ENCODE measurements around the gene SP7. TPM values are rescaled to one million over a fixed set of nuclear protein-coding genes. Genes with fewer than 3 reads are reported as not detected.
"Not testable (repeated sequence)": the region's sequence is repeated elsewhere in the genome, so short reads cannot be mapped to it uniquely, and the experiment has no call there.

SP7 gene
- total RNA-seq, 1 donor from 2014 or later = not detected

DNA sequence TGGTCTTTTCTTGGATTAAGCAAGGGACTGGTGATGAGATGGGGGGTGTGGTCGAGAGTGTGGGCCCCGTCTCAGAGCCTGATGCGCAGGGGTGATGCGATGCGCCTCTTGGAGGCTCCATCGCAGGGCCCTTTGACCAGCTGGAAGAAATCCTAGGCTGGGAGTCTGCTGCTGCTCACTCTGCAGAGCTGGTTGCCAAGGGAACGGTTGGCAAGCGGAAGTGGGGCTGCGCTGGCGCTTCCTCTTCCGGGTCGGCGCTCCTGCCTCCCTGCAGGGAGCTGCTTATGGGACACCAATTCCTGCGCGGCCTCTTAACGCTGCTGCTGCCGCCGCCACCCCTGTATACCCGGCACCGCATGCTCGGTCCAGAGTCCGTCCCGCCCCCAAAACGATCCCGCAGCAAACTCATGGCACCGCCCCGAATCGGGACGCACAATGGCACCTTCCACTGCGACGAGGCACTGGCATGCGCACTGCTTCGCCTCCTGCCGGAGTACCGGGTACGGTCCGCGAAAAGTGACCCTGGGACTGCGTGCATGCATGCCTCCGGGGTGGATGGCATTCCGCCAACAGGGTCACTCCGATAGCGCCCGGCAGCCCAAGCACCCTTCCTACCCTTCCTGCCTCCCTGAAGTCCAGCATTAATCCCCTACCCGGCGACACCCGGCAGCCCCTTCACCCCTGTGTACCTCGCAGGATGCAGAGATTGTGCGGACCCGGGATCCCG lies 36.5 kb downstream of the SP7 start, which contains the start of gene MYG1:
Gene MYG1, plus strand, starts transcription at position 242 of the 727 bp plus-strand sequence. Its CDS starts 43 bp downstream, at position 285.
- ChIA-PET POLR2A (interaction anchor here (0.7 to 8.5 kb wide), 14 partner anchors 9 to 220 kb away, joined by 3 to 114 read pairs (median 4); partner anchors contain the start of genes AAAS, CSAD, ESPL1 and SPRYD3), CTCF (interaction anchor here (0.7 to 5.5 kb wide), 8 partner anchors 22 to 140 kb away, joined by 3 to 37 read pairs (median 8); partner anchors contain the start of gene AAAS)
- H3K4me3 Mint-ChIP-seq = peak within 1 kb of the TSS; percentile 100
- peak within 1 kb of the TSS; percentile 95 for H3K27ac Mint-ChIP-seq
- H3K9me3 Mint-ChIP-seq = no peaks in the 10 kb centered on the region
- peaks cover 70% of the 10 kb centered on the region for H3K36me3 Mint-ChIP-seq (ENCODE audit: low read depth)
- TF ChIP-seq, protein P1, sequence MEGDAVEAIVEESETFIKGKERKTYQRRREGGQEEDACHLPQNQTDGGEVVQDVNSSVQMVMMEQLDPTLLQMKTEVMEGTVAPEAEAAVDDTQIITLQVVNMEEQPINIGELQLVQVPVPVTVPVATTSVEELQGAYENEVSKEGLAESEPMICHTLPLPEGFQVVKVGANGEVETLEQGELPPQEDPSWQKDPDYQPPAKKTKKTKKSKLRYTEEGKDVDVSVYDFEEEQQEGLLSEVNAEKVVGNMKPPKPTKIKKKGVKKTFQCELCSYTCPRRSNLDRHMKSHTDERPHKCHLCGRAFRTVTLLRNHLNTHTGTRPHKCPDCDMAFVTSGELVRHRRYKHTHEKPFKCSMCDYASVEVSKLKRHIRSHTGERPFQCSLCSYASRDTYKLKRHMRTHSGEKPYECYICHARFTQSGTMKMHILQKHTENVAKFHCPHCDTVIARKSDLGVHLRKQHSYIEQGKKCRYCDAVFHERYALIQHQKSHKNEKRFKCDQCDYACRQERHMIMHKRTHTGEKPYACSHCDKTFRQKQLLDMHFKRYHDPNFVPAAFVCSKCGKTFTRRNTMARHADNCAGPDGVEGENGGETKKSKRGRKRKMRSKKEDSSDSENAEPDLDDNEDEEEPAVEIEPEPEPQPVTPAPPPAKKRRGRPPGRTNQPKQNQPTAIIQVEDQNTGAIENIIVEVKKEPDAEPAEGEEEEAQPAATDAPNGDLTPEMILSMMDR (IDR thresholded peaks at IDR 0.05) = no peak
- H3K4me1 Mint-ChIP-seq = peaks cover 68% of the 10 kb centered on the region
- DNase-seq (peak; percentile 77), ATAC-seq (ENCODE audit: low read depth) (peak; percentile 56)
- H3K27me3 Mint-ChIP-seq = no peaks in the 10 kb centered on the region
- intact Hi-C loops (cut with micrococcal nuclease) = loop anchor here (1.0 kb wide), 5 partner anchors 22 to 153 kb away; partner anchors contain the start of genes AAAS, CSAD, ESPL1 and PCBP2

DNA sequence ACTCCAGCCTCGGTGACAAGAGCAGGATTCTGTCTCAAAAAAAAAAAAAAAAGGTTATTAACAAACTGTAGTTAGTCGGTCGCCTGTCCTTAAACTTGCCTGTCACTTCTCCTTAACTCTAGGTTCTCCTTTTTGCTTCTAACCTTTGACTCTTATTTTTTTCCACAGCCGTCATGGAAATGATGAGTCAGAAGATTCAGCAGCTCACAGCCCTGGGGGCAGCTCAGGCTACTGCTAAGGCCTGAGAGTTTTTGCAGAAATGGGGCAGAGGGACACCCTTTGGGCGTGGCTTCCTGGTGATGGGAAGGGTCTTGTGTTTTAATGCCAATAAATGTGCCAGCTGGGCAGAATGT lies 37.1 kb downstream of the SP7 start:
- DNase-seq = no peak
- Mint-ChIP-seq H3K4me1 (peaks cover 68% of the 10 kb centered on the region), H3K27me3 (no peaks in the 10 kb centered on the region), H3K27ac (peak overlapping the region; percentile 95), H3K9me3 (no peaks in the 10 kb centered on the region), H3K36me3 (ENCODE audit: low read depth) (peaks cover 67% of the 10 kb centered on the region), H3K4me3 (peak overlapping the region; percentile 100)
- ChIA-PET CTCF (interaction anchor here (0.7 to 5.5 kb wide), 8 partner anchors 22 to 139 kb away, joined by 3 to 37 read pairs (median 8); partner anchors contain the start of gene AAAS), POLR2A (interaction anchor here (0.7 to 8.5 kb wide), 14 partner anchors 9 to 220 kb away, joined by 3 to 114 read pairs (median 4); partner anchors contain the start of genes AAAS, CSAD, ESPL1 and SPRYD3)
- TF ChIP-seq, protein P1 (IDR thresholded peaks at IDR 0.05) = no peak
- peak; percentile 19 for ATAC-seq (ENCODE audit: low read depth)
- intact Hi-C loops (cut with micrococcal nuclease) = loop anchor here (1.0 kb wide), 5 partner anchors 22 to 153 kb away; partner anchors contain the start of genes AAAS, CSAD, ESPL1 and PCBP2

DNA sequence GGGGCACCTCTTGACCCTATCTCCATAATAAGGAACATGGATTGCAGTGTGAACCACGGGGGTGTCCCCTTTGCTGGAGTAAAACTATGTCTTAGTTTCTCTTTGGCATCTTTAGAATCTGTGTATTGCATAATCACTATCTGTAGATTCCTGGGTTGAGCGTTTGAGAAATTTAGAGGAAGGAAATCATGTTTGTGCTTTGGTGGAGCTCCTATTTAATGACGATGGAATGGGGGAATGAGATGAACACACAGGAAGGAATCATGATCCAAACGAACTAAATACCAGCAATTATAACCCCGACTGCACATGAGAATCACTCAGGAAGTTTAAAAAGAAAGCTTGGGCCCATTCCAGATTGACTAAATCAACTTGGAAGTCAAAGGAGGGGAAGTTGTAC lies 38.0 kb downstream of the SP7 start:
- Mint-ChIP-seq H3K36me3 (ENCODE audit: low read depth) (peaks cover 61% of the 10 kb centered on the region), H3K4me3 (peak overlapping the region; percentile 44), H3K4me1 (peaks cover 68% of the 10 kb centered on the region), H3K27ac (peak overlapping the region; percentile 63), H3K9me3 (no peaks in the 10 kb centered on the region), H3K27me3 (no peaks in the 10 kb centered on the region)
- ChIA-PET CTCF (interaction anchor here (0.7 to 5.5 kb wide), 2 partner anchors 23 to 83 kb away, joined by 3 to 37 read pairs; partner anchors contain the start of gene AAAS), POLR2A (interaction anchor here (0.6 to 8.5 kb wide), 5 partner anchors 25 to 138 kb away, joined by 3 to 114 read pairs (median 5); partner anchors contain the start of gene AAAS)
- ATAC-seq (ENCODE audit: low read depth) (no peak), DNase-seq (no peak)
- TF ChIP-seq, protein P1 (IDR thresholded peaks at IDR 0.05) = no peak
- intact Hi-C loops (cut with micrococcal nuclease) = no loop called here

DNA sequence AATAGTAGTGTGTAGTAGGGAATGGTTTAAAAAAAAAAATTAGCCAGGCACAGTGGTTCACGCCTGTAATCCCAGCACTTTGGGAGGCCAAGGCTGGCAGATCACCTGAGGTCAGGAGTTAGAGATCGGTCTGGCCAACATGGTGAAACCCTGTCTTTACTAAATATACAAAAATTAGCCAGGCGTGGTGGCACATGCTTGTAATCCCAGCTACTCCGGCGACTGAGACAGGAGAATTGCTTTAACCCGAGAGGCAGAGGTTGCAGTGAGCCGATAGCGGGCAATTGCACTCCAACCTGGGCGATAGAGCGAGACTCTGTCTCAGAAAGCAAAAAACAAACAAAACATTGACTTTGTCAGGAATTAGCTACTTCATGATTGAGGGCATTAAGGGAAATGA lies 39.0 kb downstream of the SP7 start:
- DNase-seq; H3K27ac Mint-ChIP-seq; intact Hi-C loops (cut with micrococcal nuclease); H3K9me3 Mint-ChIP-seq; ATAC-seq (ENCODE audit: low read depth); H3K27me3 Mint-ChIP-seq: not testable (repeated sequence)
- CTCF ChIA-PET = interaction anchor here (5.5 kb wide), 1 partner anchor 24 kb away, joined by 37 read pairs; the partner anchor contains the start of gene AAAS
- Mint-ChIP-seq H3K36me3 (ENCODE audit: low read depth) (peaks cover 51% of the 10 kb centered on the region), H3K4me3 (peak overlapping the region; percentile 99), H3K4me1 (peaks cover 61% of the 10 kb centered on the region)
- POLR2A ChIA-PET = interaction anchor here (0.6 to 8.5 kb wide), 3 partner anchors 26 to 180 kb away, joined by 3 to 114 read pairs (median 6); partner anchors contain the start of gene AAAS

DNA sequence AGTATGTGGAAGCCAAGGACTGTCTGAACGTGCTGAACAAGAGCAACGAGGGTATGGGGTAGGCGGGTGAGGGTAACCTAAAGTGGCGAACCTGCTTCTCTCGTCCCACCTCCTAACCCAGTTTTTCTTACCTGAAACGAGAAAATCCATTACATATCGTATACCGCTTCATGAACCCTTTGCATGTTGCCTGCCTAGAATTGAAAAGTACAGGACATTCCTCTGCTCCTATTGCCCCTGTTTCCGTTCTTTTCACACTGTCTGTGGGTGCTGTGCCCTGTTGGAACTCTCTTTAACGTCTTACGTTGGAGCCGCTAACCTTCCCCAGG lies 40.3 kb downstream of the SP7 start:
- Mint-ChIP-seq H3K4me1 (peaks cover 53% of the 10 kb centered on the region), H3K9me3 (no peaks in the 10 kb centered on the region), H3K36me3 (ENCODE audit: low read depth) (peaks cover 41% of the 10 kb centered on the region), H3K4me3 (peak overlapping the region; percentile 99), H3K27ac (peak overlapping the region; percentile 97), H3K27me3 (no peaks in the 10 kb centered on the region)
- intact Hi-C loops (cut with micrococcal nuclease) = loop anchor here (1.0 to 2.0 kb wide), 8 partner anchors 25 to 290 kb away; partner anchors contain the start of genes AAAS, CSAD, EIF4B and ESPL1
- CTCF ChIA-PET = interaction anchor here (0.9 to 14.7 kb wide), 7 partner anchors 9 to 117 kb away, joined by 3 to 298 read pairs (median 5); partner anchors contain the start of genes AAAS, ESPL1 and ITGB7
- peak; percentile 1 for ATAC-seq (ENCODE audit: low read depth)
- TF ChIP-seq, protein P1 (IDR thresholded peaks at IDR 0.05) = no peak
- no peak for DNase-seq
- POLR2A ChIA-PET = interaction anchor here (0.7 to 8.5 kb wide), 20 partner anchors 17 to 380 kb away, joined by 3 to 114 read pairs (median 5); partner anchors contain the start of genes AAAS, ATP5MC2, CSAD and ESPL1
